Stimulated activated CD8-positive, alpha-beta memory T cell treated with anti-CD3 and anti-CD28 coated beads, Interleukin-12 subunit alpha, Interleukin-12 subunit beta, amount 100 ng/mL, for 1 hour (primary cell): ENCODE results near the gene AUTS2.
"Not testable (repeated sequence)": the region's sequence is repeated elsewhere in the genome, so short reads cannot be mapped to it uniquely, and the experiment has no call there.

Source experiments
- DNase-seq: peaks from one replicate; pipeline ENCODE4 v3.0.0-alpha.2; 2020; ENCODE audit warnings: low read depth

The AUTS2 gene

GRCh38 chr7:70352906-70353305, 754.6 kb downstream of the AUTS2 start:
- no peak for DNase-seq

GRCh38 chr7:70353330-70353945, 755.2 kb downstream of the AUTS2 start:
- DNase-seq = no peak

- no peak for DNase-seq
These were observed 755.7 kb downstream of the AUTS2 start for GRCh38 chr7:70353946-70354335.

- no peak for DNase-seq
These were observed 756.3 kb downstream of the AUTS2 start for GRCh38 chr7:70354409-70355169.

- DNase-seq = no peak
These were observed 757.1 kb downstream of the AUTS2 start for GRCh38 chr7:70355198-70356020.

- DNase-seq = no peak
These were observed 758.0 kb downstream of the AUTS2 start for GRCh38 chr7:70356085-70356786.

- no peak for DNase-seq
These were observed 758.6 kb downstream of the AUTS2 start for GRCh38 chr7:70356787-70357328.

- DNase-seq = no peak
These were observed 762.3 kb downstream of the AUTS2 start for GRCh38 chr7:70360557-70360956.

GRCh38 chr7:70361821-70362220, 763.5 kb downstream of the AUTS2 start:
- no peak for DNase-seq

- DNase-seq = not testable (repeated sequence)
These were observed 766.1 kb downstream of the AUTS2 start for GRCh38 chr7:70364393-70364792.

GRCh38 chr7:70371652-70372051, 773.4 kb downstream of the AUTS2 start:
- DNase-seq = no peak

GRCh38 chr7:70372768-70373515, 774.7 kb downstream of the AUTS2 start:
- no peak for DNase-seq

- no peak for DNase-seq
These were observed 776.7 kb downstream of the AUTS2 start for GRCh38 chr7:70374772-70375533.

GRCh38 chr7:70376561-70377031, 778.3 kb downstream of the AUTS2 start:
- no peak for DNase-seq

- DNase-seq = no peak
These were observed 779.7 kb downstream of the AUTS2 start for GRCh38 chr7:70377957-70378356.

GRCh38 chr7:70379210-70379609, 780.9 kb downstream of the AUTS2 start:
- no peak for DNase-seq

GRCh38 chr7:70380421-70381015, 782.2 kb downstream of the AUTS2 start:
- no peak for DNase-seq

- DNase-seq = no peak
These were observed 784.9 kb downstream of the AUTS2 start for GRCh38 chr7:70383066-70383782.

- DNase-seq = no peak
These were observed 785.7 kb downstream of the AUTS2 start for GRCh38 chr7:70384024-70384423.
